GM19372 (cell line): Measurements from ENCODE around the gene CTNND1.

Source experiments
- ATAC-seq: cut with Tn5 transposase; IDR thresholded peaks from one replicate; pipeline ENCODE4 v1.9.1; 2021; ENCODE audit warnings: mild to moderate bottlenecking, low read depth, moderate library complexity; ENCODE audit not compliant: unreplicated experiment

CTNND1 gene

DNA sequence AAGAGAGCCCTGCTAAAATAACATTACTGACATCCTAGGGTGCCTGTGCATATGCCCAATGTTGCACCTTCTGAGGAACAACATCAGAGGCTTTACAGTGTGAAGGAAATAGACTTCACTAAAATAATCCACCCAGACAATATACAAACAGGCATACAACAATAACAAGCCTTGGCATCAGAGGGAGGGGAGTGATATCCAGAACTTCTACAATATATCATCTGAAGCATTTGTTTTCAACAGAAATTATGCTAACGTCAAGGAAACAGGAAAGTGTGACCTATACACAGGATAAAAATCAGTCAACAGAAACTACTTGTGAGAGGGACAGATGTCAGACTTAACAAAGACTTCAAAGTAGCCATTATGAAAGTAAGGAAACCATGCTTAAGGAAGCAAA, 81.3 kb downstream of the CTNND1 start:
- ATAC-seq: no peak

GRCh38 chr11:57867966-57868365, 106.4 kb downstream of the CTNND1 start:
- no peak for ATAC-seq

DNA sequence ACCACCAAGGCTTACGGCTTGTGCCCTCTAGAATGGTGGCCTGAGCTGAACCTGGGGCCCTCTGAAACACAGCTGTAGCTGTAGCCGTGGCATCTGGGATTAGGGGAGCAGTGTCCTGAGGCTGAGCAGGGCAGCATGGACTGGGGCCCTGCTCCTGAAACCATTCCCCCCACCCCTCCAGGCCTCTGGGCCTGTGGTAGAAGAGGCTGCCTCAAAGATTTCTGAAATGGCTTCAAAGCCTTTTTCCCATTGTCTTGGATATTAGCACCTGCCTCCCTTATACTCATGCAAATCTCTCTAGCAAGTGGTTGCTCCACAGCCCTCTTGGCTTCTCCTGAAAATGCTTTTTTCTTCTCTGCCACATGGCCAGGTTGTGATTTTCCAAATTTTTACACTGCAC, 106.9 kb downstream of the CTNND1 start:
- no peak for ATAC-seq
